Mesangial cell (primary cell): Measurements from ENCODE around the gene HOXA5. TPM values are rescaled to one million over a fixed set of nuclear protein-coding genes. Genes with fewer than 3 reads are reported as not detected.

Experiments
- total RNA-seq: library from RNA; depleted of rRNA; stranded (reverse); fragments of >200 nt; gene quantifications from 2 replicates; pipeline ENCODE4 v1.2.3, GENCODE V29; 2015

The HOXA5 gene
- 23.5 and 46.8 TPM in 2 replicates for total RNA-seq

GRCh38 chr7:27143023-27143949 lies at the start of gene HOXA5:
Gene HOXA5 (minus strand): TSS chr7:27143681. CDS start chr7:27143607, 74 bp downstream.

GRCh38 chr7:27185013-27185853 lies 41.8 kb upstream of the HOXA5 start, which contains the start of gene HOXA11:
Gene HOXA11 (minus strand): TSS chr7:27185232. CDS start chr7:27185144, 88 bp downstream.

GRCh38 chr7:27173956-27174873 lies 30.7 kb upstream of the HOXA5 start, which contains the start of gene HOXA10:
Gene HOXA10 (minus strand): TSS chr7:27174320. CDS start chr7:27174306, 14 bp downstream.

DNA sequence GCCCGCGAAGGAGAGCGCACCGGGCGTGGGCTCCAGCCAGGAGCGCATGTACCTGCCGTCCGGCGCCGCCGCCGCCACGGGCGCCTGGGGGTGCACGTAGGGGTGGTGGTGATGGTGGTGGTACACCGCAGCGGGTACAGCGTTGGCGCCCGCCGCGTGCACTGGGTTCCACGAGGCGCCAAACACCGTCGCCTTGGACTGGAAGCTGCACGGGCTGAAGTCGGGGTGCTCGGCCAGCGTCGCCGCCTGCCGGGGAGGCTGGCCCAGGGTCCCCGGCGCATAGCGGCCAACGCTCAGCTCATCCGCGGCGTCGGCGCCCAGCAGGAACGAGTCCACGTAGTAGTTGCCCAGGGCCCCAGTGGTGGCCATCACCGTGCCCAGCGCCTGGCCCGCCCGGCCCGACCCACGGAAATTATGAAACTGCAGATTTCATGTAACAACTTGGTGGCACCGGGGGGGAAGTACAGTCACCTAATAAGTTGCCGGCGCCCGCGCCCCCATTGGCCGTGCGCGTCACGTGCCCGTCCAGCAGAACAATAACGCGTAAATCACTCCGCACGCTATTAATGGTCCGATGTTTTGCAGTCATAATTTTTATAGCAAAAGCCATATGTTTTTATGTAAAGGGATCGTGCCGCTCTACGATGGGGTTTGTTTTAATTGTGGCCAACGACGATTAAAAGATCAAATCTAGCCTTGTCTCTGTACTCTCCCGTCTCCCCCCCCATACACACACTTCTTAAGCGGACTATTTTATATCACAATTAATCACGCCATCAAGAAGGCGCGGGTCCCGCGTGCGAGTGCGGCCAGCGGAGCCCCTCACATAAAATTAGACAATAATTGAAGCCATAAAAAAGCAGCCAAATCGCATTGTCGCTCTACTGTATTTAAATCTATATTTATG lies 21.9 kb upstream of the HOXA5 start, which contains the start of gene HOXA9:
TSS of gene HOXA9 (minus strand) at position 449 of the 907 bp plus-strand sequence. CDS start at position 369, 80 bp downstream.

GRCh38 chr7:27156508-27156898 lies 13.0 kb upstream of the HOXA5 start, which contains the start of gene HOXA7:
Gene HOXA7 (minus strand): TSS chr7:27156675. CDS start chr7:27156545, 130 bp downstream.

GRCh38 chr7:27151931-27152815 lies 8.7 kb upstream of the HOXA5 start, which contains the start of gene HOXA3:
Gene HOXA3 (minus strand): TSS chr7:27152583. CDS start chr7:27110640, 41,943 bp downstream.

DNA sequence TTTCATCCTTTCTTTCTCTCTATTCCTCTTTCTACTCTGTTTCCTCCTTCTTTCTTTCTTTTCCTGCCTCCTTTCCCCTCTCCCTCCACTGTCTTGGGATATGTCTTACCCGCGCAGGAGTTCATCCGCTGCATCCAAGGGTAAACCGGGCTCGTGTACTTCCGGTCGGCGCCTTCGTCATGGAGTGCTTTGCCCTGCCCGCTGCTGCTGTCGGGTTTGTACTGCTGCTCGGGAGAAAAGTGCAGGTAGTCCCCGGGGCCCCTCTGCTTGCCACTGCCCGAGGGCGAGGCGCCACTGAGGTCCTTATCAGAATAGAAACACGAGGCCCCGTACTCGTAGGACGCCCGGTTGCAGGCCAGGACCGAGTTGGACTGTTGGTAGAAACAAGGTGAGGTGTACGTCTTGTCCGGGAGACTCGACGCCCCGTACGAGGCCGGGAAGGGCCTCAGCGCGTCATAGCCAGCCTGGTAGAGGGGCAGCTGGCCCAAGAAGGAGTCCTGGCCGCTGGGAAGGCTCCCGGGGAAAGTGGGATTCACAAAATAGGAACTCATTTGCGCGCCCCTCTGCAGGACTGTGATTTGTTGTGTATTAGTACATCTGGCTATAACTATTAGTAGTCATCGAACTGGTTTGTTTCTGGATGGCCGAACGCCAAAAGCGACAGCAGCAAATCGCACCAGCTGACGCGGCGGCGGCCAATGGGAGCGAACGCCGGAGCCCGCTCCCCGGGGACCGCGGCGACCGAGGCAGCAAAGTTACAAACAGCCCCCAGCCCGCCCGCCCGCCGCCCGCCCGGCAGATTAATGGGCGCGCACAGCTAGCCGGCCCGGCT lies 3.9 kb upstream of the HOXA5 start, which contains the start of gene HOXA6:
TSS of gene HOXA6 (minus strand) at position 576 of the 832 bp plus-strand sequence. CDS start at position 551, 25 bp downstream.

GRCh38 chr7:27130540-27131389 lies 12.7 kb downstream of the HOXA5 start, which contains the start of gene HOXA4:
Gene HOXA4 (minus strand): TSS chr7:27130757. CDS start chr7:27130733, 24 bp downstream.

GRCh38 chr7:27102581-27103442 lies 40.7 kb downstream of the HOXA5 start, which contains the start of gene HOXA2:
Gene HOXA2 (minus strand): TSS chr7:27102683. CDS start chr7:27102500, 183 bp downstream.

GRCh38 chr7:27095897-27096767 lies 47.3 kb downstream of the HOXA5 start, which contains the start of gene HOXA1:
Gene HOXA1 (minus strand): TSS chr7:27096000. CDS start chr7:27095912, 88 bp downstream.

Other genes with a start within 250 kb of the HOXA5 start
- gene HOXA1, start 47.7 kb downstream of the HOXA5 start, total RNA-seq = 5.1 and 5.4 TPM in 2 replicates
- gene HOXA2, start 41.0 kb downstream of the HOXA5 start, total RNA-seq = 2.4 and 2.7 TPM in 2 replicates
- gene HOXA4, start 12.9 kb downstream of the HOXA5 start, total RNA-seq = 6.7 and 9.6 TPM in 2 replicates
- gene HOXA6, start 4.1 kb upstream of the HOXA5 start, total RNA-seq = 11.1 and 18.8 TPM in 2 replicates
- 39.4 and 86.7 TPM in 2 replicates for gene HOXA3, start 8.9 kb upstream of the HOXA5 start, total RNA-seq
- gene HOXA7, start 13.0 kb upstream of the HOXA5 start, total RNA-seq = 16.8 and 26.6 TPM in 2 replicates
- gene HOXA9, start 21.9 kb upstream of the HOXA5 start, total RNA-seq = 87.0 and 98.1 TPM in 2 replicates
- gene HOXA10, start 30.6 kb upstream of the HOXA5 start, total RNA-seq = 45.8 and 54.5 TPM in 2 replicates
- 14.5 and 24.2 TPM in 2 replicates for gene HOXA11, start 41.6 kb upstream of the HOXA5 start, total RNA-seq
- gene HOXA13, start 56.4 kb upstream of the HOXA5 start, total RNA-seq = not detected in 2 replicates
- not detected in 2 replicates for gene EVX1, start 99.1 kb upstream of the HOXA5 start, total RNA-seq